Measurements from ENCODE around the gene TXNRD2.

Gene TXNRD2

GRCh38 chr22:19980766-19981165 is 39.1 kb upstream of the TXNRD2 start:
- no peak overlapping the region for H3K27ac ChIP-seq (ENCODE audit: low read depth, low read length)
- H3K36me3 ChIP-seq (ENCODE audit: control insufficient read depth in 5 of 5, insufficient read depth in 5 of 5, low read length in 5 of 5) = peaks cover 0 to 48% (median 36%) of the 10 kb centered on the region in 5 donors
- peaks cover 0 to 13% (median 7%) of the 10 kb centered on the region in 5 donors for H3K4me1 ChIP-seq (ENCODE audit: control insufficient read depth in 5 of 5, insufficient read depth in 5 of 5, low read length in 5 of 5)
- no peak overlapping the region for H3K4me3 ChIP-seq (ENCODE audit: low read depth in 1 of 5, low read length in 5 of 5)
- no peaks in the 10 kb centered on the region for H3K9me3 ChIP-seq (ENCODE audit: control insufficient read depth in 5 of 5, low read length in 5 of 5)
- no peaks in the 10 kb centered on the region for H3K27me3 ChIP-seq (ENCODE audit: control insufficient read depth in 5 of 5, insufficient read depth in 4 of 5, low read length in 5 of 5)
- H3K9ac ChIP-seq (ENCODE audit: low read length in 5 of 5) = no peak overlapping the region

- Histone ChIP-seq H3K27ac (ENCODE audit: low read depth, low read length) (no peak overlapping the region), H3K4me1 (ENCODE audit: control insufficient read depth in 5 of 5, insufficient read depth in 5 of 5, low read length in 5 of 5) (peaks cover 0 to 13% (median 2%) of the 10 kb centered on the region in 5 donors), H3K36me3 (ENCODE audit: control insufficient read depth in 5 of 5, insufficient read depth in 5 of 5, low read length in 5 of 5) (peaks cover 0 to 48% (median 36%) of the 10 kb centered on the region in 5 donors), H3K4me3 (ENCODE audit: low read depth in 1 of 5, low read length in 5 of 5) (no peak overlapping the region), H3K27me3 (ENCODE audit: control insufficient read depth in 5 of 5, insufficient read depth in 4 of 5, low read length in 5 of 5) (no peaks in the 10 kb centered on the region), H3K9me3 (ENCODE audit: control insufficient read depth in 5 of 5, low read length in 5 of 5) (no peaks in the 10 kb centered on the region), H3K9ac (ENCODE audit: low read length in 5 of 5) (no peak overlapping the region)
Observed at GRCh38 chr22:19979712-19980493, 38.3 kb upstream of the TXNRD2 start.

- Histone ChIP-seq H3K27ac (ENCODE audit: low read depth, low read length) (no peak overlapping the region), H3K4me3 (ENCODE audit: low read depth in 1 of 5, low read length in 5 of 5) (no peak overlapping the region), H3K4me1 (ENCODE audit: control insufficient read depth in 5 of 5, insufficient read depth in 5 of 5, low read length in 5 of 5) (peaks cover 0 to 15% (median 0%) of the 10 kb centered on the region in 5 donors), H3K27me3 (ENCODE audit: control insufficient read depth in 5 of 5, insufficient read depth in 4 of 5, low read length in 5 of 5) (no peaks in the 10 kb centered on the region), H3K9ac (ENCODE audit: low read length in 5 of 5) (no peak overlapping the region), H3K36me3 (ENCODE audit: control insufficient read depth in 5 of 5, insufficient read depth in 5 of 5, low read length in 5 of 5) (peaks cover 0 to 49% (median 38%) of the 10 kb centered on the region in 5 donors), H3K9me3 (ENCODE audit: control insufficient read depth in 5 of 5, low read length in 5 of 5) (no peaks in the 10 kb centered on the region)
Observed at GRCh38 chr22:19978748-19979147, 37.1 kb upstream of the TXNRD2 start.

GRCh38 chr22:19977296-19978243 is 36.0 kb upstream of the TXNRD2 start:
- peaks cover 0 to 15% (median 0%) of the 10 kb centered on the region in 5 donors for H3K4me1 ChIP-seq (ENCODE audit: control insufficient read depth in 5 of 5, insufficient read depth in 5 of 5, low read length in 5 of 5)
- no peak overlapping the region for H3K27ac ChIP-seq (ENCODE audit: low read depth, low read length)
- H3K9ac ChIP-seq (ENCODE audit: low read length in 5 of 5) = no peak overlapping the region
- no peaks in the 10 kb centered on the region for H3K27me3 ChIP-seq (ENCODE audit: control insufficient read depth in 5 of 5, insufficient read depth in 4 of 5, low read length in 5 of 5)
- no peaks in the 10 kb centered on the region for H3K9me3 ChIP-seq (ENCODE audit: control insufficient read depth in 5 of 5, low read length in 5 of 5)
- H3K36me3 ChIP-seq (ENCODE audit: control insufficient read depth in 5 of 5, insufficient read depth in 5 of 5, low read length in 5 of 5) = peaks cover 0 to 57% (median 45%) of the 10 kb centered on the region in 5 donors
- no peak overlapping the region for H3K4me3 ChIP-seq (ENCODE audit: low read depth in 1 of 5, low read length in 5 of 5)

DNA sequence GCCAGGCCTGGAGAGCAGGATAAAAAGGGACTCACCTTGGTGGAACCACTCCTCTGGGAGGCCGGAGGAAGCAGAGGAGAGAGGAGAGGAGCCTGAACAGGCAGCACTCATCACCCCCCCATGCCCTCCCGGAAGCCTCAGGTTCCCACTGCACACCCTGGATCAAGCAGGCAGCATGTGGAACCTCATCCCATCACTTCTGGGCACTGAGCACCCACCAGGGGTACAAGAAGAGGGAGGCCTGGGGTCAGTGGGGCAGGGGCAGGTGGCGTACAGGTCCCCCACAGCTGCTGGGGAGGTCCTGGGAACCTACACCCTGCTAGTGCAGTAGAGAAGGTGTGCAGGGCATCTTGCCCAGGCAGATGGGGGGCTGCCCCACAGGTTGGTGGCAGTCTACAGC is 35.1 kb upstream of the TXNRD2 start:
- no peak overlapping the region for H3K9ac ChIP-seq (ENCODE audit: low read length in 5 of 5)
- H3K36me3 ChIP-seq (ENCODE audit: control insufficient read depth in 5 of 5, insufficient read depth in 5 of 5, low read length in 5 of 5) = peaks cover 0 to 63% (median 49%) of the 10 kb centered on the region in 5 donors
- peaks cover 0 to 15% (median 0%) of the 10 kb centered on the region in 5 donors for H3K4me1 ChIP-seq (ENCODE audit: control insufficient read depth in 5 of 5, insufficient read depth in 5 of 5, low read length in 5 of 5)
- H3K4me3 ChIP-seq (ENCODE audit: low read depth in 1 of 5, low read length in 5 of 5) = no peak overlapping the region
- H3K9me3 ChIP-seq (ENCODE audit: control insufficient read depth in 5 of 5, low read length in 5 of 5) = no peaks in the 10 kb centered on the region
- no peaks in the 10 kb centered on the region for H3K27me3 ChIP-seq (ENCODE audit: control insufficient read depth in 5 of 5, insufficient read depth in 4 of 5, low read length in 5 of 5)
- no peak overlapping the region for H3K27ac ChIP-seq (ENCODE audit: low read depth, low read length)

DNA sequence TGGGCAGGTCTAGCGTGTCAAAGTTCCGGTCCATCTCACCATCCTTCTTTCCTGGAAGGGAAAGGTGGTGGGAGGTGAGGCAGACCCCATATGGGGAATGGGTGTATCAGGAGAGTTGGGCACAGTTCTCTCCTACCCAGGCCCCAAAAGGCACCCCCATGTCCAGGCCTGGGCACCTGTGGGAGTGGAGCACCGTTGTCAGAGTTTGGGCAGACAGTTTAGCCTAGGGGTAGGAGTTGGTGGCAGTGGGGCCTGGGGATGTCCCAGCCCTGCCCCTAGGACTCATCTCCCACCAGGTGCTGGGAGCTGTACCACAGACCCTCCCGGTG is 34.1 kb upstream of the TXNRD2 start:
- peaks cover 0 to 60% (median 46%) of the 10 kb centered on the region in 5 donors for H3K36me3 ChIP-seq (ENCODE audit: control insufficient read depth in 5 of 5, insufficient read depth in 5 of 5, low read length in 5 of 5)
- H3K9ac ChIP-seq (ENCODE audit: low read length in 5 of 5) = peak overlapping the region in 2 of 5 donors; percentile 13 to 58

DNA sequence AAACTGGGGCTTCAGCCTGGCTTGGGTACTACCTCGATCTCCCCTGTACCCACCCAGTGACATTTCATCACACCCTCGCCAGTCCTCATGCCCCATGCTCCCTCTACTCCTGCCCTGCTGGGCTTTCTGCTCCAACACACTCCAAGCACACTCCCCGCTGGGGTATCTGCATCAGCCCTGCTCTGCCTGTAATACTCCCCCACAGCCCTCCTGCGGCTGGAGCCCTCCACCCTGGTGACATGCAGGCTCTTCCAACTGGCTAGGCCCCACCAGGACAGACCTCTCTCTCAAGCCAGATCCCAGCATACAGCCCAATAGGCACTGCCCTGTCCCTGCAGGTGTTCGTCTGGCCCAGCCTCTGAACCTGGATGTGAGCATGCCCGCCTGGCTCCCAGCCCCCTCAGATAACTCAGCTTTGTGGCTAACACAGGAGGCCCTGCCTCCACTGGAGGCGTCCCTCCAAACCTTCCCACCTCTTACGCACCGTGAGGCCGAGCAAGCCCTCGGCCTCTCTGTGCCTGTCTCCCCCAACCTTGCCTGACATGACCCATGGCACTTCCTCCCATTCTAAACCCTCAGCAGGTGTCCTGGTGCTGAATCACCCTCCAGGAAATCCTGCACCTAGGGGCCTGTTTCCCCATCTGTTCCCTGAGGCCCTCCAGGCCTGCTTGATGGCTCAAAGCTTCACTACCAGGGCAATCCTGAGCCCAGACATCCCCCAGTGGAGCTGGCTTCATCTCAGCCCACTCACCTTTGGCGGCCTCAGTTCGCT is 33.5 kb upstream of the TXNRD2 start:
- Histone ChIP-seq H3K4me1 (ENCODE audit: control insufficient read depth in 5 of 5, insufficient read depth in 5 of 5, low read length in 5 of 5) (peaks cover 0 to 19% (median 6%) of the 10 kb centered on the region in 5 donors), H3K9me3 (ENCODE audit: control insufficient read depth in 5 of 5, low read length in 5 of 5) (no peaks in the 10 kb centered on the region), H3K27ac (ENCODE audit: low read depth, low read length) (no peak overlapping the region), H3K4me3 (ENCODE audit: low read depth in 1 of 5, low read length in 5 of 5) (no peak overlapping the region), H3K9ac (ENCODE audit: low read length in 5 of 5) (peak overlapping the region in 2 of 5 donors; percentile 26 to 58), H3K27me3 (ENCODE audit: control insufficient read depth in 5 of 5, insufficient read depth in 4 of 5, low read length in 5 of 5) (no peaks in the 10 kb centered on the region), H3K36me3 (ENCODE audit: control insufficient read depth in 5 of 5, insufficient read depth in 5 of 5, low read length in 5 of 5) (peaks cover 0 to 55% (median 42%) of the 10 kb centered on the region in 5 donors)

More for the DNA sequence above, 34.1 kb upstream of the TXNRD2 start:
- H3K4me3 ChIP-seq (ENCODE audit: low read depth in 1 of 5, low read length in 5 of 5) = no peak overlapping the region
- H3K27ac ChIP-seq (ENCODE audit: low read depth, low read length) = no peak overlapping the region
- H3K4me1 ChIP-seq (ENCODE audit: control insufficient read depth in 5 of 5, insufficient read depth in 5 of 5, low read length in 5 of 5) = peaks cover 0 to 17% (median 4%) of the 10 kb centered on the region in 5 donors
- no peaks in the 10 kb centered on the region for H3K27me3 ChIP-seq (ENCODE audit: control insufficient read depth in 5 of 5, insufficient read depth in 4 of 5, low read length in 5 of 5)
- no peaks in the 10 kb centered on the region for H3K9me3 ChIP-seq (ENCODE audit: control insufficient read depth in 5 of 5, low read length in 5 of 5)

DNA sequence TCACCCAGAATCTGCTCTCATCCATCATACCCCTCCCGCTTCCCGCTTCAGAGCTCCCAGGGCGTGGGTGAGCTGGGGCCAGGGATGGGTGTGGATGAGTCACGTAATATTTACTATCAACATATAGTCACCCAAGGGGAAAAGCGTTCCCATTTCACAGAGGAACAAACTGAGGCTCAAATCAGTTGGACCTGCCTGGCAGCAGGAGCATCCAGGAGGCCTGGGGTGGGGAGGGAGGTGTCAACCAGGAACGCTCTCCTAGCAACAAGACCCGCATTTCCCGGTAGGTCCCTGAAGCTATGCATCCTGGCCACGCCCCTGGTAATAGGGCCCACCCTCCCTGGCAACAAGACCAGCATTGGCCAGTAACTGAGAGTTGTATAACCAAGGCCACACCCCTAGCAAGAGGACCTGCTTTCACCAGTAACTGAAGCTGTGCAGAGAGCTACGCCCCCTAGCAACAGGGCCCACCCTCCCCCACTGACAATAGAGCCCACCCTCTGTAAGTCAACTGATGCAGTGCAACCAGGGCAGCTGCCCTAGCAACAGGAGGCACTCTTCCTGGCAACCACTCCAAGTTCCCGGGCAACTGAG is 32.7 kb upstream of the TXNRD2 start:
- Histone ChIP-seq H3K9me3 (ENCODE audit: control insufficient read depth in 5 of 5, low read length in 5 of 5) (no peaks in the 10 kb centered on the region), H3K9ac (ENCODE audit: low read length in 5 of 5) (peak overlapping the region in 1 of 5 donors; percentile 58), H3K36me3 (ENCODE audit: control insufficient read depth in 5 of 5, insufficient read depth in 5 of 5, low read length in 5 of 5) (peaks cover 0 to 51% (median 39%) of the 10 kb centered on the region in 5 donors), H3K4me1 (ENCODE audit: control insufficient read depth in 5 of 5, insufficient read depth in 5 of 5, low read length in 5 of 5) (peaks cover 0 to 19% (median 6%) of the 10 kb centered on the region in 5 donors), H3K27ac (ENCODE audit: low read depth, low read length) (no peak overlapping the region), H3K27me3 (ENCODE audit: control insufficient read depth in 5 of 5, insufficient read depth in 4 of 5, low read length in 5 of 5) (no peaks in the 10 kb centered on the region), H3K4me3 (ENCODE audit: low read depth in 1 of 5, low read length in 5 of 5) (no peak overlapping the region)

GRCh38 chr22:19973551-19974267 is 32.1 kb upstream of the TXNRD2 start:
- H3K4me1 ChIP-seq (ENCODE audit: control insufficient read depth in 5 of 5, insufficient read depth in 5 of 5, low read length in 5 of 5) = peaks cover 0 to 19% (median 6%) of the 10 kb centered on the region in 5 donors
- no peaks in the 10 kb centered on the region for H3K9me3 ChIP-seq (ENCODE audit: control insufficient read depth in 5 of 5, low read length in 5 of 5)
- no peaks in the 10 kb centered on the region for H3K27me3 ChIP-seq (ENCODE audit: control insufficient read depth in 5 of 5, insufficient read depth in 4 of 5, low read length in 5 of 5)
- H3K4me3 ChIP-seq (ENCODE audit: low read depth in 1 of 5, low read length in 5 of 5) = no peak overlapping the region
- peaks cover 0 to 51% (median 38%) of the 10 kb centered on the region in 5 donors for H3K36me3 ChIP-seq (ENCODE audit: control insufficient read depth in 5 of 5, insufficient read depth in 5 of 5, low read length in 5 of 5)
- no peak overlapping the region for H3K9ac ChIP-seq (ENCODE audit: low read length in 5 of 5)
- H3K27ac ChIP-seq (ENCODE audit: low read depth, low read length) = no peak overlapping the region
